Common myeloid progenitor, CD34-positive (primary cell): ENCODE measurements around the gene CETP.

Experiments used
- CTCF ChIA-PET: fragments of 350-600 bp; sonication (Branson Sonifier 250); formaldehyde crosslinking; loops from one replicate; lab custom pipeline; 2021; ENCODE audit warnings: antibody characterized with exemption; lab: Charles Lee
- POLR2A ChIA-PET: fragments of 350-600 bp; sonication (Branson Sonifier 250); formaldehyde crosslinking; loops from one replicate; lab custom pipeline; 2021; ENCODE audit warnings: antibody characterized with exemption; lab: Charles Lee
- DNase-seq, 3 donors: peaks; one replicate each; pipeline versions ENCODE4 v3.0.0 to v3.0.0-alpha.2; 2013
- H3K27ac ChIP-seq, 2 experiments: 1 replicate in 1 of 2; 2 replicates in 1 of 2; pipeline ENCODE4 v1.7.0; 2013; ENCODE audit warnings: inconsistent platforms in 2 of 2, low read length in 2 of 2, mild to moderate bottlenecking in 2 of 2, low read depth in 1 of 2, moderate library complexity in 1 of 2; ENCODE audit not compliant: severe bottlenecking in 2 of 2, insufficient read depth in 1 of 2, poor library complexity in 1 of 2
- H3K27me3 ChIP-seq, 5 experiments: replicated peaks in 2 of 5; 1 replicate in 3 of 5; 2 replicates in 2 of 5; pipeline versions ENCODE4 v1.6.1 to v1.7.0; 2013; ENCODE audit warnings: low read length in 4 of 5, mild to moderate bottlenecking in 2 of 5, moderate library complexity in 2 of 5, inconsistent platforms in 1 of 5; ENCODE audit not compliant: insufficient read depth in 5 of 5, control insufficient read depth in 4 of 5
- H3K36me3 ChIP-seq, 4 experiments: 1 replicate in 2 of 4; 2 replicates in 2 of 4; pipeline versions ENCODE4 v1.6.1 to v1.7.0; 2013; ENCODE audit warnings: low read length in 3 of 4, control low read depth in 1 of 4, mild to moderate bottlenecking in 1 of 4; ENCODE audit not compliant: control insufficient read depth in 4 of 4, insufficient read depth in 4 of 4
- H3K4me1 ChIP-seq, 4 experiments: 1 replicate in 3 of 4; 2 replicates in 1 of 4; pipeline versions ENCODE4 v1.6.1 to v1.7.1; 2013; ENCODE audit warnings: low read length in 3 of 4, mild to moderate bottlenecking in 3 of 4, control low read depth in 1 of 4, inconsistent platforms in 1 of 4, moderate library complexity in 1 of 4; ENCODE audit not compliant: control insufficient read depth in 4 of 4, insufficient read depth in 4 of 4; ENCODE audit errors: control extremely low read depth in 1 of 4
- H3K4me3 ChIP-seq, 7 experiments: 1 replicate in 4 of 7; 2 replicates in 3 of 7; pipeline versions ENCODE4 v1.5.1 to v1.7.0; 2013; ENCODE audit warnings: mild to moderate bottlenecking in 7 of 7, low read length in 6 of 7, moderate library complexity in 6 of 7, inconsistent platforms in 2 of 7, low read depth in 2 of 7, control low read depth in 1 of 7; ENCODE audit not compliant: insufficient read depth in 4 of 7, control insufficient read depth in 1 of 7; ENCODE audit errors: extremely low read depth in 1 of 7
- H3K9me3 ChIP-seq, 5 experiments: 1 replicate in 4 of 5; 2 replicates in 1 of 5; pipeline versions ENCODE4 v1.6.1 to v1.7.1; 2013; ENCODE audit warnings: low read length in 4 of 5, mild to moderate bottlenecking in 2 of 5, inconsistent platforms in 1 of 5, low read depth in 1 of 5, moderate library complexity in 1 of 5; ENCODE audit not compliant: control insufficient read depth in 4 of 5, insufficient read depth in 2 of 5; ENCODE audit errors: control extremely low read depth in 1 of 5
- WGBS: methylation state at CpG from one replicate; pipeline ENCODE4 v1.1.5; 2013; ENCODE audit not compliant: insufficient coverage; 5-methylcytosine and 5-hydroxymethylcytosine counted together

CETP gene

GRCh38 chr16:57008440-57008839, 46.7 kb downstream of the CETP start:
- POLR2A ChIA-PET, result no interaction called here
- Histone ChIP-seq H3K27me3 (no peaks in the 10 kb centered on the region), H3K36me3 (peaks cover 0 to 5% (median 2%) of the 10 kb centered on the region in 4 experiments), H3K4me1 (peaks cover 0 to 4% (median 0%) of the 10 kb centered on the region in 4 experiments), H3K27ac (no peak overlapping the region), H3K4me3 (no peak overlapping the region), H3K9me3 (no peaks in the 10 kb centered on the region)
- WGBS, result no CpG with 5 or more reads among the region's 1 CpG
- no peak for DNase-seq
- CTCF ChIA-PET, result no interaction called here

GRCh38 chr16:57009643-57010170, 48.0 kb downstream of the CETP start:
- H3K4me3 ChIP-seq, result no peak overlapping the region
- no peaks in the 10 kb centered on the region for H3K4me1 ChIP-seq
- H3K9me3 ChIP-seq, result no peaks in the 10 kb centered on the region
- no peak overlapping the region for H3K27ac ChIP-seq
- WGBS, result 100% methylated on average over 2 of the region's 2 CpGs
- H3K27me3 ChIP-seq, result no peaks in the 10 kb centered on the region
- no peak for DNase-seq
- no peaks in the 10 kb centered on the region for H3K36me3 ChIP-seq
- CTCF ChIA-PET, result interaction anchor here (1.6 to 2.0 kb wide), 3 partner anchors 16 to 26 kb away, joined by 4 to 5 read pairs (median 5); no protein-coding TSS in a partner anchor
- POLR2A ChIA-PET, result interaction anchor here (0.6 kb wide), 2 partner anchors 93 to 1998 kb away, joined by 3 to 4 read pairs; no protein-coding TSS in a partner anchor

GRCh38 chr16:57012353-57012752, 50.6 kb downstream of the CETP start:
- Histone ChIP-seq H3K4me1 (no peaks in the 10 kb centered on the region), H3K36me3 (peaks cover 0 to 8% (median 6%) of the 10 kb centered on the region in 4 experiments), H3K9me3 (no peaks in the 10 kb centered on the region), H3K4me3 (no peak overlapping the region), H3K27ac (no peak overlapping the region), H3K27me3 (no peaks in the 10 kb centered on the region)
- WGBS, result 98% methylated on average over 10 of the region's 13 CpGs
- ChIA-PET CTCF (no interaction called here), POLR2A (no interaction called here)
- DNase-seq, result no peak

- ChIA-PET POLR2A (no interaction called here), CTCF (no interaction called here)
- H3K4me1 ChIP-seq, result no peaks in the 10 kb centered on the region
- no peaks in the 10 kb centered on the region for H3K27me3 ChIP-seq
- no peak for DNase-seq
- no peak overlapping the region for H3K27ac ChIP-seq
- H3K36me3 ChIP-seq, result peaks cover 7 to 15% (median 14%) of the 10 kb centered on the region in 4 experiments
- 91% methylated on average over 1 of the region's 2 CpGs for WGBS
- no peaks in the 10 kb centered on the region for H3K9me3 ChIP-seq
- H3K4me3 ChIP-seq, result no peak overlapping the region
Observed at GRCh38 chr16:57013229-57013628, 51.5 kb downstream of the CETP start.

- Histone ChIP-seq H3K4me1 (no peaks in the 10 kb centered on the region), H3K9me3 (no peaks in the 10 kb centered on the region), H3K36me3 (peaks cover 12 to 21% (median 18%) of the 10 kb centered on the region in 4 experiments), H3K27me3 (no peaks in the 10 kb centered on the region), H3K27ac (no peak overlapping the region), H3K4me3 (no peak overlapping the region)
- WGBS, result 83% methylated on average over 1 of the region's 2 CpGs
- ChIA-PET POLR2A (no interaction called here), CTCF (no interaction called here)
- DNase-seq, result peak in 1 of 3 donors; percentile 21
Observed at GRCh38 chr16:57013902-57014301, 52.2 kb downstream of the CETP start.

- no peaks in the 10 kb centered on the region for H3K27me3 ChIP-seq
- no peak for DNase-seq
- H3K9me3 ChIP-seq, result no peaks in the 10 kb centered on the region
- H3K4me3 ChIP-seq, result no peak overlapping the region
- H3K27ac ChIP-seq, result no peak overlapping the region
- ChIA-PET POLR2A (no interaction called here), CTCF (interaction anchor here (1.1 kb wide), 1 partner anchor 17 kb away, joined by 3 read pairs; no protein-coding TSS in a partner anchor)
- no peaks in the 10 kb centered on the region for H3K4me1 ChIP-seq
- 100% methylated on average over 4 of the region's 6 CpGs for WGBS
- peaks cover 16 to 36% (median 33%) of the 10 kb centered on the region in 4 experiments for H3K36me3 ChIP-seq
Observed at GRCh38 chr16:57016301-57016700, 54.6 kb downstream of the CETP start.

GRCh38 chr16:57016831-57017230, 55.1 kb downstream of the CETP start:
- no peaks in the 10 kb centered on the region for H3K4me1 ChIP-seq
- no peak for DNase-seq
- no peaks in the 10 kb centered on the region for H3K27me3 ChIP-seq
- 88% methylated on average over 5 of the region's 6 CpGs for WGBS
- POLR2A ChIA-PET, result no interaction called here
- peaks cover 16 to 40% (median 39%) of the 10 kb centered on the region in 4 experiments for H3K36me3 ChIP-seq
- no peak overlapping the region for H3K27ac ChIP-seq
- CTCF ChIA-PET, result interaction anchor here (1.1 kb wide), 1 partner anchor 16 kb away, joined by 3 read pairs; no protein-coding TSS in a partner anchor
- no peaks in the 10 kb centered on the region for H3K9me3 ChIP-seq
- H3K4me3 ChIP-seq, result no peak overlapping the region
